Heart left ventricle (tissue), 13 donors: ENCODE data around the gene CACNA2D3.

Source experiments
- POLR2A ChIP-seq, 2 donors: fragments of 450-650 bp; IDR thresholded peaks; one replicate each; pipeline ENCODE4 v1.6.1; 2017; ENCODE audit warnings: antibody characterized with exemption in 2 of 2, mild to moderate bottlenecking in 2 of 2, moderate library complexity in 2 of 2
- TF ChIP-seq, protein P1 (sequence below), 12 donors: fragments of 200-600 bp; sonication (generic) in 4 of 12; IDR thresholded peaks; one replicate each; pipeline versions ENCODE4 v1.5.0 to v1.8.0; 2018 to 2022; ENCODE audit warnings: antibody characterized with exemption in 12 of 12, mild to moderate bottlenecking in 5 of 12
- donor health status: ischemic (EF 13 %, LVEDD 7.1; RV severe dilation, severe dysfunction).
- donor health status: DM: no; HTN: yes; CAD: no.
- donor health status: DM: no; HTN: no; CAD: no.
- donor health status: ischemic (EF 25% LVEDD 6.9; RV normal size, moderate dysfunction).
- donor health status: ischemic (EF 25% LVEDD 5.7; RV mildly dilated, moderate dysfunction).
- donor health status: ischemic (EF 35%, LVEDD 5.7; RV mildly dilated, moderate dysfunction).
- donor health status: nonischemic (EF 11% LVEDD 7.7; RV severe dilation, severe dysfunction).
- donor health status: DM: yes; HTN: yes; CAD: no.
- donor health status: PGD.
- donor health status: ischemic (EF 29% LVEDD 5.4; RV normal size, mild dysfunction).
- donor health status: nonischemic (EF 23%, LVEDD 6.1; RV moderate dilation, normal function).

DNA sequence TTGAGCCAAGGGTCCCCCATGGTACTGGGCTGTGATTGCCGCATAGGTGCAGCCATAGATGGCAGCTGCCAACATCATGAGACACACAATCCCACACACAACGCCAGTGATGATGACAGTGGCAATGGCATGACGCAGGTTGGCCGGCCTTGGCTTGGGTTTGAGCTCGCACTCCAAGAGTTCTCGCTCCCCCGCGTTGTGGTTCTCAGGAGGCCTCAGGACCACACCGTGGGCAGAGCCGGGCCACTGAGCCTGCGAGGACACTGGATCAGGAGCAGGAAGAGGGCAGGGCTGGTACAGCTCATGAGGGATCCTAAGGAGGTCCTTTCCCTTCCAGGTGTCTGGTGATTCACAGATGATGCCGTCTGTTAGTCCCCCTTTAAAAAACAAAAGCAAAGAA lies 796.2 kb downstream of the CACNA2D3 start:
- TF ChIP-seq, protein P1, sequence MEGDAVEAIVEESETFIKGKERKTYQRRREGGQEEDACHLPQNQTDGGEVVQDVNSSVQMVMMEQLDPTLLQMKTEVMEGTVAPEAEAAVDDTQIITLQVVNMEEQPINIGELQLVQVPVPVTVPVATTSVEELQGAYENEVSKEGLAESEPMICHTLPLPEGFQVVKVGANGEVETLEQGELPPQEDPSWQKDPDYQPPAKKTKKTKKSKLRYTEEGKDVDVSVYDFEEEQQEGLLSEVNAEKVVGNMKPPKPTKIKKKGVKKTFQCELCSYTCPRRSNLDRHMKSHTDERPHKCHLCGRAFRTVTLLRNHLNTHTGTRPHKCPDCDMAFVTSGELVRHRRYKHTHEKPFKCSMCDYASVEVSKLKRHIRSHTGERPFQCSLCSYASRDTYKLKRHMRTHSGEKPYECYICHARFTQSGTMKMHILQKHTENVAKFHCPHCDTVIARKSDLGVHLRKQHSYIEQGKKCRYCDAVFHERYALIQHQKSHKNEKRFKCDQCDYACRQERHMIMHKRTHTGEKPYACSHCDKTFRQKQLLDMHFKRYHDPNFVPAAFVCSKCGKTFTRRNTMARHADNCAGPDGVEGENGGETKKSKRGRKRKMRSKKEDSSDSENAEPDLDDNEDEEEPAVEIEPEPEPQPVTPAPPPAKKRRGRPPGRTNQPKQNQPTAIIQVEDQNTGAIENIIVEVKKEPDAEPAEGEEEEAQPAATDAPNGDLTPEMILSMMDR (IDR thresholded peaks at IDR 0.05), result no peak
- no peak for TF ChIP-seq POLR2A (IDR thresholded peaks at IDR 0.05)
